K562 (cell line): Measurements from ENCODE around the gene C6orf47. TPM values are rescaled to one million over a fixed set of nuclear protein-coding genes. Genes with fewer than 3 reads are reported as not detected.

Experiments used
- CBFA2T3 ChIP-seq: fragments of 450-650 bp; IDR thresholded peaks from 2 replicates; pipeline ENCODE4 v1.6.1; 2017
- CC2D1A ChIP-seq: fragments of 450-650 bp; IDR thresholded peaks from 2 replicates; pipeline ENCODE4 v1.6.1; 2017; ENCODE audit warnings: mild to moderate bottlenecking
- E2F3 ChIP-seq: fragments of 250-450 bp; sonication (Bioruptor Pico); IDR thresholded peaks from 2 replicates; pipeline ENCODE4 v1.4.0; 2020; ENCODE audit warnings: mild to moderate bottlenecking
- FOSL1 ChIP-seq: fragments of 200-800 bp; sonication (Bioruptor generic); conservative IDR thresholded peaks from 2 replicates; pipeline ENCODE4 v1.6.1; 2016; ENCODE audit warnings: missing genetic modification characterization, missing compliant biosample characterization
- GABPB1 ChIP-seq: sonication (generic); formaldehyde crosslinking; IDR thresholded peaks from 2 replicates; pipeline ENCODE4 v1.8.0; 2022; ENCODE audit warnings: mild to moderate bottlenecking, missing genetic modification reagents
- KDM2B ChIP-seq: fragments of 250-450 bp; sonication (Bioruptor Pico); IDR thresholded peaks from 2 replicates; pipeline ENCODE4 v1.8.0; 2021; ENCODE audit warnings: mild to moderate bottlenecking, moderate library complexity
- MAFF ChIP-seq: IDR thresholded peaks from 2 replicates; pipeline ENCODE4 v1.6.1; 2012; ENCODE audit warnings: low read length, improper control_type of control experiment
- MTA3 ChIP-seq: fragments of 450-650 bp; formaldehyde crosslinking; IDR thresholded peaks from 2 replicates; pipeline ENCODE4 v1.6.1; 2017; ENCODE audit warnings: mild to moderate bottlenecking, borderline replicate concordance
- MYNN ChIP-seq, 2 experiments: sonication (generic); formaldehyde crosslinking in 1 of 2; IDR thresholded peaks; 2 replicates each; pipeline versions ENCODE4 v1.5.0 to v1.6.1; 2016 to 2020; ENCODE audit warnings: antibody characterized with exemption in 1 of 2, missing genetic modification reagents in 1 of 2
- NCOA6 ChIP-seq: fragments of 450-650 bp; IDR thresholded peaks from 2 replicates; pipeline ENCODE4 v1.6.1; 2017; ENCODE audit warnings: mild to moderate bottlenecking
- PHF8 ChIP-seq: fragments of 200-600 bp; sonication (generic); IDR thresholded peaks from 2 replicates; pipeline ENCODE4 v1.6.1; 2012; ENCODE audit warnings: mixed run types, mild to moderate bottlenecking, inconsistent platforms, low read length, moderate library complexity, borderline replicate concordance
- POLR2AphosphoS5 ChIP-seq: IDR thresholded peaks from 2 replicates; pipeline ENCODE4 v1.6.1; 2011; ENCODE audit warnings: mild to moderate bottlenecking, low read depth, low read length, moderate library complexity; ENCODE audit not compliant: control insufficient read depth, insufficient read depth
- POU5F1 ChIP-seq: fragments of 150-350 bp; IDR thresholded peaks from 2 replicates; pipeline ENCODE4 v1.6.1; 2014; ENCODE audit warnings: borderline replicate concordance, low read length, low read depth, mild to moderate bottlenecking; ENCODE audit not compliant: partially characterized antibody
- RCOR1 ChIP-seq, 2 experiments: IDR thresholded peaks; 2 replicates each; pipeline ENCODE4 v1.6.1; 2012; ENCODE audit warnings: low read depth in 2 of 2, low read length in 2 of 2, borderline replicate concordance in 1 of 2, improper control_type of control experiment in 1 of 2
- SMARCA4 ChIP-seq: fragments of 450-650 bp; IDR thresholded peaks from 2 replicates; pipeline ENCODE4 v1.6.1; 2016
- SUPT5H ChIP-seq: fragments of 450-650 bp; IDR thresholded peaks from 2 replicates; pipeline ENCODE4 v1.6.1; 2016
- TAL1 ChIP-seq: fragments of 450-650 bp; IDR thresholded peaks from 2 replicates; pipeline ENCODE4 v1.6.1; 2016; ENCODE audit warnings: mild to moderate bottlenecking
- ZNF445 ChIP-seq: fragments of 250-450 bp; sonication (Bioruptor Pico); IDR thresholded peaks from 2 replicates; pipeline ENCODE4 v1.4.0; 2020; ENCODE audit warnings: low read depth, mild to moderate bottlenecking, moderate library complexity
- polyA plus RNA-seq, 8 experiments: library from polyadenylated mRNA; depleted of rRNA in 4 of 8; stranded (reverse) in 5 of 8; unstranded in 3 of 8; fragments of >200 nt; fragmentation: Nextera tagmentation in 2 of 8; fragmentation: Illumina TruSeq in 1 of 8; extraction: Ambion mirVana in 2 of 8; extraction: Trizol in 1 of 8; gene quantifications; 2 replicates each; pipeline versions ENCODE4 v1.2.1 to v1.2.3, GENCODE V29; 2011 to 2014; ENCODE audit warnings: inconsistent platforms in 1 of 8, missing spikeins in 1 of 8
- total RNA-seq, 7 experiments: library from RNA; depleted of rRNA in 6 of 7; stranded (reverse); fragments of >200 nt in 6 of 7; fragmentation: Illumina TruSeq in 2 of 7; extraction: Trizol in 2 of 7; gene quantifications; 2 replicates each; pipeline versions ENCODE4 v1.2.1 to v1.2.3, GENCODE V29; 2011 to 2021; ENCODE audit warnings: low replicate concordance in 1 of 7
- TF ChIP-seq, protein P1 (sequence below): conservative IDR thresholded peaks from 2 replicates; pipeline ENCODE4 v1.6.1; 2011; ENCODE audit warnings: low read depth, mild to moderate bottlenecking, low read length; ENCODE audit not compliant: control insufficient read depth
- TF ChIP-seq, protein P2 (sequence below): fragments of 250-450 bp; sonication (Bioruptor Pico); IDR thresholded peaks from 2 replicates; pipeline ENCODE4 v1.5.0; 2021
- TF ChIP-seq, protein P3 (sequence below): fragments of 150-350 bp; conservative IDR thresholded peaks from 2 replicates; pipeline ENCODE4 v1.6.1; 2014; ENCODE audit warnings: low read length
- TF ChIP-seq, protein P4 (sequence below): fragments of 250-450 bp; sonication (Bioruptor Pico); IDR thresholded peaks from 2 replicates; pipeline ENCODE4 v1.5.1; 2021; ENCODE audit warnings: mild to moderate bottlenecking

Gene C6orf47
- total and polyA plus RNA-seq, 9 of the 15 experiments (the other 6 are each of a cell fraction or from before 2014, with no cell fraction given), result 0.14 to 43.8 (median 27.0) TPM

DNA sequence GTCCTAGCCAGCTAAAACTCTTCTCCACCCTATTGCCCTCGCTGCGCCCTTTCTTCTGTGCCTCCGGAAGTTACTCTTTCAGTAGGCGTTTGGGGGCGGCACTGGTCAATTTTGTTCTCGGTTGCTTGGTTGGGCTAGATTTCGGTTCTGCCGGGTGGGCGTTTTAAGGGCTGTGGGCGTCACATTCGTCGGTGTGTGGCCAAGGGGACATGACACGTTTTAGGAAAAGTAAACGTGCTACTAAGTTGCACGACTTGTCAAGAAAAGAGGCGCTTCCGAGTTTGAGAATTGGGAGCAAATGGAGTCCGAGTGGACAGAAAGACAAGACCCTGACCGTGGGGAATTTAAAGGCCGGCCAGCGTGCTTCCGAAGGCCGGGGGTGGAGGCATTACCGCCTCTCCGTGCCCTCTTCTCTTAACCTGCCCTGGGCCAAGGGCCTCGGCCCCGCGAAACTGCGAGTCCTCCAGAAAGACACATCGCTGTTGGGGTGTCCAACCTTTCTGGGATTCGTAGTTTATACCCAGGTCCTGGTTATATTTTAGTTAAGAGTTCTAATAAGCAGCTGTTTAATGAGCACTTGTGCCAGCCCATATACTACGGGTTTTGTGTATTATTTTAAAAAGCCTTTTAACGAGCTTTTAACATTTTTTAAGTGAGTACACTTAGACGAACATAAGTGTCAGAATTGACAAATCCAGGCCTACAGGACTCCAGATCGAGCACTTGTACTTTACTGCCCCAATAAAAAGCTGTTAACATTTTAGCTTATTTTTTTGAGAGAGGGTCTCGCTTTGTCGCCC is 7.5 kb downstream of the C6orf47 start (continued):
- TF ChIP-seq, protein P1, sequence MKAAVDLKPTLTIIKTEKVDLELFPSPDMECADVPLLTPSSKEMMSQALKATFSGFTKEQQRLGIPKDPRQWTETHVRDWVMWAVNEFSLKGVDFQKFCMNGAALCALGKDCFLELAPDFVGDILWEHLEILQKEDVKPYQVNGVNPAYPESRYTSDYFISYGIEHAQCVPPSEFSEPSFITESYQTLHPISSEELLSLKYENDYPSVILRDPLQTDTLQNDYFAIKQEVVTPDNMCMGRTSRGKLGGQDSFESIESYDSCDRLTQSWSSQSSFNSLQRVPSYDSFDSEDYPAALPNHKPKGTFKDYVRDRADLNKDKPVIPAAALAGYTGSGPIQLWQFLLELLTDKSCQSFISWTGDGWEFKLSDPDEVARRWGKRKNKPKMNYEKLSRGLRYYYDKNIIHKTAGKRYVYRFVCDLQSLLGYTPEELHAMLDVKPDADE, result peak; percentile 21; the same call in 1 of the 2 replicates
- TF ChIP-seq TAL1 (0 out of 2 replicates have a peak, but pooled peaks have one; percentile 6), ZNF445 (CRISPR knock-in tag) (0 out of 2 replicates have a peak, but pooled peaks have one; percentile 35), CC2D1A (peak; percentile 84), GABPB1 (CRISPR knock-in tag) (no peak), SMARCA4 (peak; percentile 86), E2F3 (CRISPR knock-in tag) (peak; percentile 79; the same call in 1 of the 2 replicates), MYNN (IDR thresholded peaks at IDR 0.05) (no peak; the same call in 1 of the 2 replicates), MYNN (CRISPR knock-in tag; IDR thresholded peaks at IDR 0.05) (no peak), FOSL1 (tag) (peak; percentile 0), PHF8 (peak; percentile 71; the same call in 1 of the 2 replicates), RCOR1 (IDR thresholded peaks at IDR 0.05; ENCODE audit: borderline replicate concordance in 1 of 2, low read depth in 2 of 2, low read length in 2 of 2) (no peak; a peak in 1 of 4 replicates), SUPT5H (peak; percentile 93), CBFA2T3 (0 out of 2 replicates have a peak, but pooled peaks have one; percentile 3), KDM2B (CRISPR knock-in tag) (0 out of 2 replicates have a peak, but pooled peaks have one; percentile 54), POU5F1 (no peak), MTA3 (peak; percentile 54), POLR2AphosphoS5 (peak; percentile 94), NCOA6 (no peak), MAFF (peak; percentile 19; the same call in 1 of the 2 replicates)
- TF ChIP-seq, protein P2, sequence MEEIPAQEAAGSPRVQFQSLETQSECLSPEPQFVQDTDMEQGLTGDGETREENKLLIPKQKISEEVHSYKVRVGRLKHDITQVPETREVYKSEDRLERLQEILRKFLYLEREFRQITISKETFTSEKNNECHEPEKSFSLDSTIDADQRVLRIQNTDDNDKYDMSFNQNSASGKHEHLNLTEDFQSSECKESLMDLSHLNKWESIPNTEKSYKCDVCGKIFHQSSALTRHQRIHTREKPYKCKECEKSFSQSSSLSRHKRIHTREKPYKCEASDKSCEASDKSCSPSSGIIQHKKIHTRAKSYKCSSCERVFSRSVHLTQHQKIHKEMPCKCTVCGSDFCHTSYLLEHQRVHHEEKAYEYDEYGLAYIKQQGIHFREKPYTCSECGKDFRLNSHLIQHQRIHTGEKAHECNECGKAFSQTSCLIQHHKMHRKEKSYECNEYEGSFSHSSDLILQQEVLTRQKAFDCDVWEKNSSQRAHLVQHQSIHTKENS (CRISPR knock-in tag), result peak; percentile 91; the same call in 1 of the 2 replicates
- TF ChIP-seq, protein P3, sequence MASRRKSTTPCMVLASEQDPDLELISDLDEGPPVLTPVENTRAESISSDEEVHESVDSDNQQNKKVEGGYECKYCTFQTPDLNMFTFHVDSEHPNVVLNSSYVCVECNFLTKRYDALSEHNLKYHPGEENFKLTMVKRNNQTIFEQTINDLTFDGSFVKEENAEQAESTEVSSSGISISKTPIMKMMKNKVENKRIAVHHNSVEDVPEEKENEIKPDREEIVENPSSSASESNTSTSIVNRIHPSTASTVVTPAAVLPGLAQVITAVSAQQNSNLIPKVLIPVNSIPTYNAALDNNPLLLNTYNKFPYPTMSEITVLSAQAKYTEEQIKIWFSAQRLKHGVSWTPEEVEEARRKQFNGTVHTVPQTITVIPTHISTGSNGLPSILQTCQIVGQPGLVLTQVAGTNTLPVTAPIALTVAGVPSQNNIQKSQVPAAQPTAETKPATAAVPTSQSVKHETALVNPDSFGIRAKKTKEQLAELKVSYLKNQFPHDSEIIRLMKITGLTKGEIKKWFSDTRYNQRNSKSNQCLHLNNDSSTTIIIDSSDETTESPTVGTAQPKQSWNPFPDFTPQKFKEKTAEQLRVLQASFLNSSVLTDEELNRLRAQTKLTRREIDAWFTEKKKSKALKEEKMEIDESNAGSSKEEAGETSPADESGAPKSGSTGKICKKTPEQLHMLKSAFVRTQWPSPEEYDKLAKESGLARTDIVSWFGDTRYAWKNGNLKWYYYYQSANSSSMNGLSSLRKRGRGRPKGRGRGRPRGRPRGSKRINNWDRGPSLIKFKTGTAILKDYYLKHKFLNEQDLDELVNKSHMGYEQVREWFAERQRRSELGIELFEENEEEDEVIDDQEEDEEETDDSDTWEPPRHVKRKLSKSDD, result 0 out of 2 replicates have a peak, but pooled peaks have one; percentile 9
- TF ChIP-seq, protein P4, sequence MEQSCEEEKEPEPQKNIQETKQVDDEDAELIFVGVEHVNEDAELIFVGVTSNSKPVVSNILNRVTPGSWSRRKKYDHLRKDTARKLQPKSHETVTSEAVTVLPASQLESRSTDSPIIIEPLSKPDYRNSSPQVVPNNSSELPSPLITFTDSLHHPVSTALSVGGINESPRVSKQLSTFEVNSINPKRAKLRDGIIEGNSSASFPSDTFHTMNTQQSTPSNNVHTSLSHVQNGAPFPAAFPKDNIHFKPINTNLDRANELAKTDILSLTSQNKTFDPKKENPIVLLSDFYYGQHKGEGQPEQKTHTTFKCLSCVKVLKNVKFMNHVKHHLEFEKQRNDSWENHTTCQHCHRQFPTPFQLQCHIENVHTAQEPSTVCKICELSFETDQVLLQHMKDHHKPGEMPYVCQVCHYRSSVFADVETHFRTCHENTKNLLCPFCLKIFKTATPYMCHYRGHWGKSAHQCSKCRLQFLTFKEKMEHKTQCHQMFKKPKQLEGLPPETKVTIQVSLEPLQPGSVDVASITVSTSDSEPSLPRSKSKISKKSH (CRISPR knock-in tag), result no peak
